ENCODE results near the gene TIGD4. TPM values are rescaled to one million over a fixed set of nuclear protein-coding genes. Genes with fewer than 3 reads are reported as not detected.

The TIGD4 gene
- polyA plus RNA-seq, 3 donors = 0.05 to 0.08 (median 0.07) TPM

DNA sequence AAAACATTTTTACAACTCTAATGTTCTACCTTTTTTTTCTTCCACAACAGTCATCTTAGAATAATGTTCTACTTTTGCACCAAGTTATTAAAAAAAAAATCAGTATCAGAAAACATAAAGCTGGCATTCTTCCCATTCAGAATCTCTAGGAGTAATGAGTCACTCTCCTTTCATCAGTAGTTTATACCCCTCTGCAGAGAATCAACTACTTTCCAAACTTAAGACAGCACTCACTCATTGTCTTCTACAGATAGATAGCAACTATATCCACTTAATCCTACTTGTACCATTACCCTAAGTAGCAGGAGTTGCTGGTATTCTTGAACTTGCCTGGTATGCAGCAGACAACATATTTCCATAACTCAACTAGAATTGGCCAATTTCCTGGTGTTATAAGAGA, 3.2 kb downstream of the TIGD4 start:
- TF ChIP-seq, protein P1, sequence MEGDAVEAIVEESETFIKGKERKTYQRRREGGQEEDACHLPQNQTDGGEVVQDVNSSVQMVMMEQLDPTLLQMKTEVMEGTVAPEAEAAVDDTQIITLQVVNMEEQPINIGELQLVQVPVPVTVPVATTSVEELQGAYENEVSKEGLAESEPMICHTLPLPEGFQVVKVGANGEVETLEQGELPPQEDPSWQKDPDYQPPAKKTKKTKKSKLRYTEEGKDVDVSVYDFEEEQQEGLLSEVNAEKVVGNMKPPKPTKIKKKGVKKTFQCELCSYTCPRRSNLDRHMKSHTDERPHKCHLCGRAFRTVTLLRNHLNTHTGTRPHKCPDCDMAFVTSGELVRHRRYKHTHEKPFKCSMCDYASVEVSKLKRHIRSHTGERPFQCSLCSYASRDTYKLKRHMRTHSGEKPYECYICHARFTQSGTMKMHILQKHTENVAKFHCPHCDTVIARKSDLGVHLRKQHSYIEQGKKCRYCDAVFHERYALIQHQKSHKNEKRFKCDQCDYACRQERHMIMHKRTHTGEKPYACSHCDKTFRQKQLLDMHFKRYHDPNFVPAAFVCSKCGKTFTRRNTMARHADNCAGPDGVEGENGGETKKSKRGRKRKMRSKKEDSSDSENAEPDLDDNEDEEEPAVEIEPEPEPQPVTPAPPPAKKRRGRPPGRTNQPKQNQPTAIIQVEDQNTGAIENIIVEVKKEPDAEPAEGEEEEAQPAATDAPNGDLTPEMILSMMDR (IDR thresholded peaks at IDR 0.05) = no peak
- Histone ChIP-seq H4K20me1 (ENCODE audit: insufficient read depth, low read length) (peaks cover 7% of the 10 kb centered on the region), H3K79me2 (ENCODE audit: insufficient read depth, low read length) (peaks cover 25% of the 10 kb centered on the region), H3K9ac (ENCODE audit: insufficient read depth, low read length, poor library complexity, severe bottlenecking) (no peak overlapping the region), H3K4me3 (replicated peaks in 1 of 3; ENCODE audit: low read depth in 2 of 3, low read length in 3 of 3) (no peak overlapping the region), H3K4me2 (replicated peaks; ENCODE audit: extremely low read depth, low read length, poor library complexity, severe bottlenecking) (no peak overlapping the region), H3K27me3 (ENCODE audit: control insufficient read depth in 2 of 2, insufficient read depth in 2 of 2, low read length in 2 of 2) (peaks cover 0 to 2% of the 10 kb centered on the region in 2 donors), H3K9me3 (replicated peaks in 1 of 2; ENCODE audit: control insufficient read depth in 1 of 2, insufficient read depth in 1 of 2, low read length in 2 of 2) (no peaks in the 10 kb centered on the region), H2AFZ (ENCODE audit: insufficient read depth, low read depth, low read length, poor library complexity, severe bottlenecking) (no peak overlapping the region), H3K36me3 (replicated peaks in 1 of 2; ENCODE audit: control insufficient read depth in 1 of 2, insufficient read depth in 2 of 2, low read length in 2 of 2) (no peaks in the 10 kb centered on the region), H3K27ac (ENCODE audit: low read depth in 1 of 2, low read length in 2 of 2) (no peak overlapping the region), H3K4me1 (ENCODE audit: control insufficient read depth in 1 of 2, insufficient read depth in 2 of 2, low read length in 2 of 2) (peaks cover 27 to 33% of the 10 kb centered on the region in 2 donors)
- Mint-ChIP-seq H3K4me3 (no peak overlapping the region), H3K4me1 (peaks cover 29% of the 10 kb centered on the region), H3K27ac (no peak overlapping the region), H3K9me3 (peaks cover 0 to 12% (median 7%) of the 10 kb centered on the region in 7 donors), H3K36me3 (peaks cover 0 to under 1% of the 10 kb centered on the region in 2 donors), H3K27me3 (ENCODE audit: low read depth in 3 of 3) (peaks cover 4 to 7% (median 4%) of the 10 kb centered on the region in 3 donors)
- no peak for DNase-seq
- intact Hi-C loops (cut with micrococcal nuclease) = loop anchor here in 1 of 2 donors (5.0 kb wide), 1 partner anchor 239 kb away; the partner anchor contains the start of gene FBXW7

DNA sequence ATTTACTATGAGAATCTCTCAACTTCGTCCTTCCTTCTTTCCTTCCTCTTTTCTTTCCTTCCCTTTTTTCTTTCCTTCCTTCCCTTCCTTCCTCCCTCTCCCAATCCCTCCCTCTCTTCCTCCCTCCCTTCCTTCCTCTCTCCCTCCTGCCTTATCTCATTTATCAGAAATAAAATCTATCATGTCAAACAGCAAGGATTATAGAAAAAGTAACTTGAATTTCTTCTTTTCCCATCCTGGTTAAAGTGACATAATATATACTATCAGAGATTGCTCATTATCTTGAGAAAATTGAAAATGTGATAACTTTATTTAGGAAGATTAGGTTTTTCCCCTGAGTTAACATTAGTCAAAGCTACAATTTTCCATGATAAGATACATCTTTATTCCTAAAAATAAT, 5.6 kb downstream of the TIGD4 start:
- no peaks in the 10 kb centered on the region for H3K9me3 ChIP-seq (replicated peaks in 1 of 2; ENCODE audit: control insufficient read depth in 1 of 2, insufficient read depth in 1 of 2, low read length in 2 of 2)
- no peak overlapping the region for H3K27ac ChIP-seq (ENCODE audit: low read depth in 1 of 2, low read length in 2 of 2)
- 0% methylated on average over 1 of the region's 1 CpG for WGBS (ENCODE audit: insufficient coverage)
- H3K27me3 ChIP-seq (ENCODE audit: control insufficient read depth in 2 of 2, insufficient read depth in 2 of 2, low read length in 2 of 2) = peaks cover 2% of the 10 kb centered on the region in 2 donors
- H3K4me3 ChIP-seq (replicated peaks in 1 of 3; ENCODE audit: low read depth in 2 of 3, low read length in 3 of 3) = no peak overlapping the region
- Mint-ChIP-seq H3K27me3 (ENCODE audit: low read depth in 3 of 3) (peaks cover 0 to 7% (median 4%) of the 10 kb centered on the region in 3 donors), H3K36me3 (no peaks in the 10 kb centered on the region), H3K27ac (no peak overlapping the region), H3K4me3 (no peak overlapping the region), H3K4me1 (peaks cover 17% of the 10 kb centered on the region), H3K9me3 (peaks cover 0 to 11% (median 7%) of the 10 kb centered on the region in 7 donors)
- peaks cover 2% of the 10 kb centered on the region for H3K79me2 ChIP-seq (ENCODE audit: insufficient read depth, low read length)
- no peaks in the 10 kb centered on the region for H3K36me3 ChIP-seq (replicated peaks in 1 of 2; ENCODE audit: control insufficient read depth in 1 of 2, insufficient read depth in 2 of 2, low read length in 2 of 2)
- DNase-seq = no peak
- H2AFZ ChIP-seq (ENCODE audit: insufficient read depth, low read depth, low read length, poor library complexity, severe bottlenecking) = no peak overlapping the region
- H3K4me1 ChIP-seq (ENCODE audit: control insufficient read depth in 1 of 2, insufficient read depth in 2 of 2, low read length in 2 of 2) = peaks cover 11 to 12% of the 10 kb centered on the region in 2 donors
- no peak overlapping the region for H3K4me2 ChIP-seq (replicated peaks; ENCODE audit: extremely low read depth, low read length, poor library complexity, severe bottlenecking)
- no peak overlapping the region for H3K9ac ChIP-seq (ENCODE audit: insufficient read depth, low read length, poor library complexity, severe bottlenecking)
- TF ChIP-seq, protein P1 (IDR thresholded peaks at IDR 0.05) = no peak
- intact Hi-C loops (cut with micrococcal nuclease) = no loop called here
- H4K20me1 ChIP-seq (ENCODE audit: insufficient read depth, low read length) = no peaks in the 10 kb centered on the region

Data from CD14-positive monocyte (primary cell).